IPS-18c (cell line): ENCODE results near the gene PRKAG2.

ENCODE experiments used
- H3K4me3 ChIP-seq: 2 replicates; pipeline ENCODE4 v1.7.0; 2013; ENCODE audit warnings: low read depth, mild to moderate bottlenecking, low read length, moderate library complexity; ENCODE audit not compliant: insufficient read depth
- H3K9me3 ChIP-seq: one replicate; pipeline ENCODE4 v1.6.1; 2013; ENCODE audit warnings: mild to moderate bottlenecking, low read length, moderate library complexity; ENCODE audit not compliant: control insufficient read depth, insufficient read depth

The PRKAG2 gene

DNA sequence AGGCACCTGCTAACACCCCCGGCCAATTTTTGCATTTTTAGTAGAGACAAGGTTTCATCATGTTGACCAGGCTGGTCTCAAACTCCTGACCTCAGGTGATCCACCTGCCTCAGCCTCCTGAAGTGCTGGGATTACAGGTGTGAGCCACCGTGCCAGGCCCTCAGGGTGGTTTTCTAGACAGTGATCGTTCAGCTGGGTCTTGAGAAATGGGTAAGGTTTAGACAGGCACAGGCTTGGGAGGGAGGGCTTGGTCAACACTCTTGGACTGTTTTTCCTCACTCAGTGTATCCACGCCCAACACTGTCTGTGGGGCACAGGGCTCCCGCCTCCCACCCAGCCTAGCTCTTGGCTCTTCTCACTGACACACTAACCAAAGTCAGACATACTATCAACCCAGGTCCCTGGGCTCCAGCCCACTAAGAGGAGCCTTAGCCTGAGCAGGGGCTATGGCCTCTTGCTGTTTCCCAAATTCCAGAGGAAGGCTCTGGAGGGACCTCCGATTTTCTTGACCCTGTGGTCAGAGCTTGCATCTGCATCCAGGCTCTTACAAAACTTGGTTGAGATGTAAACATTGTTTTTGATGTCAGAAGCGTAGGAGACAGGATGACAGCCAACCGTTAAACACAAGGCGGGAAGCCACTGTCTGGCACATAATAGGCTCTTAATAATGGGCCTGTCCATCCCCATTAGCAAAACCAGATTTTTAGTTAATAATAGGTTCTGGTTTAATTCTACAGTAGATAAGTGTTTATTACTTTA is 143.9 kb downstream of the PRKAG2 start:
- no peak overlapping the region for H3K4me3 ChIP-seq

DNA sequence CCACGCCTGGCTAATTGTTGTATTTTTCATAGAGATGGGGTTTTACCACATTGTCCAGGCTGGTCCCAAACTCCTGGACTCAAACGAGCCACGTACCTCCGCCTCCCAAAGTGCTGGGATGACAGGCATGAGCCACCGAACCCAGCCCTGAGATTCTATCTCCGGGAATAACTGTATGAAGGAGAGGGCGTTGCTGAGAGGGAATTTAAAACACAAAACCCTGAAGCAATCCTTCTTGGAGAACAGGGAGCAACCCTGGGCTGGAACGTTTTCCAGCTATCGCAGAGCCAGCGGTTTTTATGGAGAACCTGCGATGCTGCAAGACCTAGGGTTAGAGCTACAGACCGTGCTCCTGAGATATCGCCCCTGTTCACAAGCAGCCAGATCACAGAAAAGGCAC is 144.6 kb downstream of the PRKAG2 start:
- Histone ChIP-seq H3K9me3 (no peaks in the 10 kb centered on the region), H3K4me3 (no peak overlapping the region)

More for the DNA sequence above, 143.9 kb downstream of the PRKAG2 start:
- H3K9me3 ChIP-seq = no peaks in the 10 kb centered on the region

DNA sequence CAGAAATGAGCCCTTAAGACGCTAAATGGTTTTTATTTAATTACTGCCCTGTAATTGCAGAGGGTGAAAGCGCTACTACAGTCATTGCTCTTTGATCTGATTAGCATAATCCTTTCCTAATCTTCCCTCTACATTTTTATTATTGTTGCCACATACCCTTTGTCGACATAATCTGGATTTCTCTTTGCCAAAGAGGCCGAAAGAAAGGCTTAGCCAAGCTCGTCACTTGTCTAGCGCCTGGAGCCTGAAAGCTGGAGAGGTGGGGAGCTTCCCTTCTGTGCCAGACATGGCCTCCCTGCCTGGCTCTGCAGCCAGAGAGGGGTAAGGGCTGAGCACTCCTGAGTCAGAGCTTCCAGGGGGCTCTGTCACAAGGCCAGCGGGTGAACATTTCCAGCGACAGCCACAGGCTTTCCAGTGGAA is 145.9 kb downstream of the PRKAG2 start:
- H3K4me3 ChIP-seq = no peak overlapping the region
- H3K9me3 ChIP-seq = no peaks in the 10 kb centered on the region

DNA sequence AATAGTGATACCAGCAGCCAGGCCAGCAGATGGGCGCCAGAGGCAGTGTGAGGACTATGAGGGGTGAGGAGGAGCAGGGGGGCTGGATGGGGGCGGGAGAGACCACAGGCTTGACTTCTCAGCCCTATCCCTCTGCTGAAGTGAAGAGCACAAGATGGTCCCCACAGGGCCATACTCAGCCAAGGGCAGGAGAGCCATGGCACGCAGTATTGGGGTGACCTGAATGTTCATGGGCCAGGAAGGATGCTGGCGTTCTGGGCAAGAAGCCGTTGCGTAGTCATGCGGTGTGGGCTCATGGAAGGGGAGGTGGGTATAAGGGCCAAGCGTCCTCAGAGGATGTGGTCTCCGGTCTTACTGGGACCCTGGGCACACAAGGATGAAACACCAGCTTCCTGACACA is 146.3 kb downstream of the PRKAG2 start:
- no peak overlapping the region for H3K4me3 ChIP-seq
- H3K9me3 ChIP-seq = no peaks in the 10 kb centered on the region

DNA sequence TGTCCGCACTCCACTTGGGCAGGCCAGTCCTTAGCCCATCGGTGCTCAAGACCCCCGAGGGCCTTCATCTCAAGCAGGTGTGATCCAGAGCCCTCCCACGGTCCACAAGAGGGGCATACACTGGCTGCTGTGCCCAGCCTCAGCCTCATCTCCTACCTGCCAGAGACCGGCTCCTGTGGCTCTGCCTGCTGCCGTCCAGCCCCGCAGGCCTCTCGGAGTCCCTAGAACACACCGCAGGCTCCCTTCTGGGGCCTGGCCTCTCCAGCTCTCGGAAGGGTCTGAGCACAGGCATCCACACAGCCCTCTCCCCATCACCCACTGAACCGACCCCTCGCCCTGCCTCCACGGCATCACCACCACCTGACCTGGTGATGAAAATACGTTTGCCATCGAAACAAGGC is 147.4 kb downstream of the PRKAG2 start:
- Histone ChIP-seq H3K9me3 (no peaks in the 10 kb centered on the region), H3K4me3 (no peak overlapping the region)

DNA sequence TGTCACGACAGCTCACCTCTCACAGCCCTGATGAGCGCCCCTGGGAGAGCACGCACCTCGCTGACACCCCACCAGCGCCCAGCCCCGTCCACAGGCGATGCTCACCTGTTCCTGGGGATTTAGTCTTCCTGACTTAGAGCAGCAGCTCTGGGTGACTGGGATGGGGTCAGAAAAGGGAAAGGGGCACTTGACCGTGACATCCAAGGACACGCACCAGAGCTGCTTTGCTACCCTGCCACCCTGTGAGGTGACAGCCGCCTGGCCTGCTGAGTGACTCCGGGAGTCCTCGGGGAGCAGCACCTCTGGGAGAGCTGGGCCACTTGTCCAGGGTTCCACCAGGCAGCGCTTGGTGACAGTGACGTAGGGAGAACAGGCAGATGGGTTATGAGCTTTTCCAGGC is 148.2 kb downstream of the PRKAG2 start:
- H3K9me3 ChIP-seq = no peaks in the 10 kb centered on the region
- H3K4me3 ChIP-seq = no peak overlapping the region

DNA sequence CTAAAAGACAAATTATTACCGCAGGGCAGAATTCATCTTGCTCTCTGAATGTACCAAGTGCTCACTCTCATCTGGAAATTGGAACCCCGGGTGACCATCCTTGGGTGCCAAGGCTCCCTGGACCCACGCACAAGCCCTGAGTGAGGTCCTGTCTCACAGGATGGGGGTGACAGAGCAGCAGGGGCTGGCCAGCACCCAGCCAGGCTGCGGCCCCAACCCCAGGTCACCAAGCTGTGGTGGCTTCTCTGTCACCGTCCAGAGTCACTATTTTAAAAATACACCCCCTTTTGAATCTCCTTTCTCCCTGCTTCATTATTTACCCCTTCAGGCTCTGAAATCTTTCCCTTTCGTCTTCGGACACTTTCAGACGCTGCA is 148.6 kb downstream of the PRKAG2 start:
- no peak overlapping the region for H3K4me3 ChIP-seq
- H3K9me3 ChIP-seq = no peaks in the 10 kb centered on the region

DNA sequence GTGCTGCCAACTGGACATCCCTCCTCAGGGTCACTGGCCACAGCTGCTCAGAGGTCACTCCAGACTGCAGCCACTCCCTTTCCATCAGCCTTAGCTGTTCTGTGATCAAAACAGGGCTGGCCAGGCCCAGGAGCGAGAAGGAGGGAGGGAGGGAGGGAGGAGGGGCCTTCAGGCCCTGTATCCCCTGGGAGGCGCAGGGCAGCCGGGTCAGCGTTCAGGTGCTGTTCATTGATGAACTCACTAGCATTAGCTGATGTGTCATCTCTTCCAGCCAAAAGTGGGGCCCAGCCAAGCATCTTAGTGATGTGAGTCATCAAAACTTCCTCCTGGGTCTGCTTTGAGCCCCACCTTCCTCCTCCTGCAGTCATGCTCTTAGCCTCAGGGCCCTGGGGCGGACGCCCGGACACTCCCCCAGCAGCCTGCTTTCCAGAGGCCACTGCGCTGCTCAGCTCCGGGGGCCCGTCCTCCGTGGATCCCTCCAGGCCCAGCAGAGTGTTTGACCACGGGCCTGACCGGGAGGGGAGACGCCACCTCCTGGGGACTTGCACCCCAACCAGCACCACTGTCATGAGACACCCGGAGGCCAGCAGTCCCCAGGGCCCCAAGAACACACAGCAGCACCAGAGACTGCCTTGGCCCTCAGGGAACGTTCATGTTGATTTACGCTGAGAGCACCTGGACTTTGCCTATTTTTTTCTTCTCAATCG is 149.2 kb downstream of the PRKAG2 start:
- Histone ChIP-seq H3K9me3 (no peaks in the 10 kb centered on the region), H3K4me3 (no peak overlapping the region)

DNA sequence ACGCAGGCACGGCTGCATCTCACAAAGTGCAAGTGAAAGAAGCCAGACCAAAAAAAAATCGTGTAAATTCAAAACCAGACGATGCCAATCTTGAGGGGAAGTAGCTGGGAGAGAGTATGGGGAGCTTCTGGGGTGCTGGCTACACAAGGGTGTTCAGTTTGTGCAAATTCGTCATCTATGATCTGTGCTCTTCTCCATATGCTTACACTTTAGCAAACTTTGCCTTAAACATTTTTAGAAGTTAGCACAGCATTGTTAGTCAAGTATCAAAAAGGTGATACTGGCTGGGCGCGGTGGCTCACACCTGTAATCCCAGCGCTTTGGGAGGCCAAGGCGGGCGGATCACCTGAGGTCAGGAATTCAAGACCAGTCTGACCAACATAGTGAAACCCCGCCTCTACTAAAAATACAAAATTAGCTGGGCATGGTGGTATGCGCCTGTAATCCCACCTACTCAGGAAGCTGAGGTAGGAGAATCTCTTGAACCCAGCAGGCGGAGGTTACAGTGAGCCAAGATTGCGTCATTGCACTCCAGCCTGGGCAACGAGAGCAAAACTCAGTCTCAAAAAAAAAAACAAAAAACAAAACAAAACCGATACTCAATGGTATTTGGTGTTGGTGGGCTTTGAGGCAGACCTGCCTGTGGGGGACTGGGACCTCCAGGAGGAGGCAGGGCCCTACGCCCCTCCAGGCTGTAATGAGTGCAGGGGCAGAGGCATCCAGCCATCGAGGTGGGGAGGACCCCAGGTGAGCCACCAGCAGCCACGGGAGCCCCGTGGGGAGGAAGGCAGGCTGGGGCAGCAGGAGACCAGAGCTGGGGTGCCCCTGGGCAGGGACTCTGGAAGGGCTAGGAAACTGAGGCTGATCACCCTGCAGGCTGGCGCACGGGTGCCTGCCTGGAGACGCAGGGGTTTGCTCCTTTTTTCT is 150.0 kb downstream of the PRKAG2 start:
- Histone ChIP-seq H3K9me3 (no peaks in the 10 kb centered on the region), H3K4me3 (no peak overlapping the region)

DNA sequence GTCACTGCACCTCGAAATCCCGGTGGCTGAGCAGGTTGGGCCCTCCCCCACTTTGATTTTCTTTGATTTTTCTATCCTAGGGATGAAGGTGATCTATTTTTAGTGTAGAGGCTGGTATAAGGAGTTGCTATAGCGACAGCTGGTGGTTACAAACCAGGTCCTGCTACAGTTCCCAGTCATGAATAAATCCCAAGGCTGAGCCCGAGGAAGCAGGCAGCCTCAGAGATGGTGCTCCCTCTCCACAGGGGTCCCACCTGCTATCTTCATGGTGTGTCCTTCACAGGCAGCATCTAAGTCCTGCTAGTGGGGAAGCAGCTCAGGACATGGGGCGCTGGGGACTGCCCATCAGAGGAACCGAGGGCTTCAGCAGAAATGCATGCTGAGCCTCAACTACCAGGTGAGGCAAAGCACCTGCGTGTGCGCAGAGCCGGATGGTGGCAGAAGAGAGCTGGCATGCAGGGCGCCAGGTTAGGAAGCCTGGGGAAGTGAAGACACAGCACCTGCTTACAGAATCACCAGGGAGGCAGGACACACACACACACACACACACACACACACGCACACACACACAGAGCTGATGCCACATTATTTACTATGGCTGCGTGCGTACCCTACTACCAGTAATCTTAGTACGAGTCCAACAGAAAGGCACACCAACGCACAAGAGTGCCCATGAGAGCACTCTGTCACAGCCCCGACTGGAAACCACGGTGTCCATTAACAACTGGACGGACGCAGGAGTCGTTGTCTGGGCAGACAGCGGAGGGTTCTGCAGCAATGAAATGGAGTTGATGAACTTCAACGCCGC is 150.9 kb downstream of the PRKAG2 start:
- H3K9me3 ChIP-seq = no peaks in the 10 kb centered on the region

DNA sequence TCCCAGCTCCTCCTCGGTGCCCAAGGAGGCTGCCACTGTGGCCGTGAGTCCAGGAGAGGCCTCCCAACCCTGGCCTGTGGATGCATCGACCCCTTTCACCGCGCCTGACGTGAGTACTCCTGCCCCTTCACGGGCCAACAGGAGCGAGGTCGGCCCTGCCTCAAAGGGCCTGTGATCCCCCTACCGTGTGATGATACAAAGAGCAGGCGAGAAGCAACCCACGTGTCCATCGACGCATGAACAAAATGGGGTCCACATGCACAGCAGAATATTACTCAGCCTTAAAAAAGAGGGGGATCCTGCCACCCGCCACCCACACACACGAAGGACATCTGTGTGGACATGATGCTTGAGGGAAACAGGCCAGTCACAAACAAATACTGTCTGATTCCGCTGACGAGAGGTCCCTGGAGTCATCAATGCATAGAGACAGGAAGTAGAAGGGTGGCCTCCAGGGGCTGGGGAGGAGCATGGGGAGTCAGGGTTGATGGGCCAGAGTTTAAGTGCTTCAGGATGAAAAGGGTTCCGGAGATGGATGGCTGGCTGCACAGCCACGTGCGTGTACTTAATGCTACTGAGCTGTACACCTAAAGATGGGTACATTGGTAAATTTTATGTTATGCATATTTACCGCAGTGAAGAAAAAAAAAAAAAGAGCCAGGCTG is 151.9 kb downstream of the PRKAG2 start:
- Histone ChIP-seq H3K9me3 (no peaks in the 10 kb centered on the region), H3K4me3 (no peak overlapping the region)

More for the DNA sequence above, 150.9 kb downstream of the PRKAG2 start:
- no peak overlapping the region for H3K4me3 ChIP-seq

DNA sequence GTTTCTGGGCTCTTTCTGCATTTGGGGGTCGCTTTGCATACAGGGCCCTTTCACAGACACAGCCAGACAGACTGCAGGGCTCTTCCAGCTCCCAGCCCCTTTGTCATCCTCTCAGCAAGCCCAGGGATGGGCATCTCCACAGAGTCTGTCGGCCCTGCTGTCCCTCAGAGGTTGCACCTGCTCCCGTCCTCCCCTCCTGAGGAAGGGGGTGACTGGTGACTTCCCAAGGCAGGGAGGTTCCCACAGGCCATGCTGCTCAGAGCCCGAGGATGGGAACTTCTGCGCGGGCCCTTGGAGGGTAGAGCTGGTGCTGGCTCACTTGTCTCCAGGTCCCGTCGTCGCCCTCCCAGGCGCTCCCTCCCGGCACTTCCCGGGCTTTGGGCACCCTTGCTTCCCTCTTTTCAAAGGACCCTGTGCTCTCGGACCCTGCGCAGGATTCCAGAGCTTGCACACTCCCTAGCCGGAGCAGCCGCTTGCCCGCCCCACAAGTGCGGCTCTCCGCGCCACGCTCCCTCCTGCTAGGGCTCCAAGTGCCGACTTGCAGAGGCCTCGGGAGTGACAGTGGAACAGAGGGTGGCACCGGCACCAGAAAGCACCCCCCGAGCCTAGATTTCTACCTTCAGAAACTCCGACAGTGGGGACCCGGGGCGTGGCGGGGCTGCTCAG is 152.5 kb downstream of the PRKAG2 start:
- Histone ChIP-seq H3K4me3 (no peak overlapping the region), H3K9me3 (no peaks in the 10 kb centered on the region)

DNA sequence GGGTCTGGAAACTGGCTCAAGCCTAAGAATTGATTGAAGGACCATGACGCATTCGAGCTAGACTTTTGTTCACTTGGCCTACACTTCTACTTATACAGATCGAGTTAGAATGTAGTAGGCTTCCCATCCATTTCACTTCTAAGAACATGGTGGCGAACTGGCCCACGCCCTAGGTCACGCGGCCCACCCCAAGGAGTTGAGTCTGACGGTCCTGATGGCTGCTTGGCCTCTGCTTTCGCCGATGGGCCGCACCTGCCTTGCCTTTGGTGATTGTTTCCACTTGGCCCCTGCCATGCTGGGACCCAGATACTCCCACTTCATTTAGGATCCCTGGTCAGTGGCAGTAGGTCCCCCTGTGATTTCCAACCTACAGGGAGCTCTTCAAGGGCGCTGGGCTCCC is 153.6 kb downstream of the PRKAG2 start:
- no peaks in the 10 kb centered on the region for H3K9me3 ChIP-seq
- no peak overlapping the region for H3K4me3 ChIP-seq

DNA sequence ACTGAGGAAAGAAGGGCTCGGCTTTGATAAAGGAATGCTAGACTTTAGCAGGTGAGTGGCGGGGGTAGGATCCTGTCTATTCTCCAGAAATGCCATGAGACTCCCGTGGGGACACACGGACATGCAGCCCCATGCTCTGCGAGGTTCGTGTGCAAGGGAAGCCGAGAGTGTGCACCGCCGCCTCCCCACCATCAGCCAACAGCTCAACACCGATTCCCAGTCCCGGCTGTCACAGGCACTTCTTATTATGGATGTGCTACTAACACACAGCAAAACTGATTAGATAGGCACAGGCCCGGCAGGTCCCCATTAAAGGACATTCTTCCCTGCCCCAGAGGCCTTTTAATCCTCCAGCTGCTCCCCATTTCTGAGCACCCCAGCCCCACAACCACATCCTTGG is 154.4 kb downstream of the PRKAG2 start:
- Histone ChIP-seq H3K4me3 (no peak overlapping the region), H3K9me3 (no peaks in the 10 kb centered on the region)

DNA sequence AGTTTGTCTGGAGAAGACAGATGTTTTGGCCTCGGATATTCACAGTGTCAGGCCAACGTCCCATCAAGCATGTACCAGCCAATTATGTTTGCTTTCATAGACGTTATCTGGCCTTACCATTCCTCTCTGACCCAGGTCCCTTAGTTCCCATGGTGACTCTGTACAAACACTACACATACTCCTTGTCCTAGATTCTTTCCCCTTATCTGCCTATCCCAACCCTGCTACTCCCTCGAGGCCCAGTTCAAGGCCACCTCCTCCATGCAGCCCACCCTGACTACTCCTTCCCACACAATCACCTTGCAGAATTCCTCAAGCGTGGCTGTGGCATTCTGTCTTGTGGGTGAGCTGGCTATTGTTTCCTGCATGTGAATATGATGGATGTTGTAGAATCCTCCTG is 155.2 kb downstream of the PRKAG2 start:
- H3K4me3 ChIP-seq = no peak overlapping the region
- H3K9me3 ChIP-seq = no peaks in the 10 kb centered on the region

DNA sequence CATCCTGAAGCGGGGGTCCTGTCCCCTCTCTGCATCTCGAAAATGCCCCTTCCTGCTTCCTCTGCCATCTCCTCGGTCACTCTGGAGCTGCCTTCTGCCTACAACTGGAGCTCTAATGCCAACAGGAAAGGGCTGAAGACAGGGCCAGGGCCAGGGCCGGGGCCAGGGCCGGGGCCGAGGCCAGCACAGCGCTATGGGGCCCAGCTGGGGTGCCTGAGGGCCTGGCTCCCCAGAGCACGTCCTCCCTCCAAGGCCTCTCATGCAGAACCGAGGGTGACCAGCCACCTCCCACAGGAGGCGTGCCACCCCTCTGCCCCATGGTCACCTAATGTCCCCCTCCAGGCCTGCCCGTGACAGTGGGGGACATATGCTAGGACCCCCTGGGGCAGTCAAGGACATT is 155.7 kb downstream of the PRKAG2 start:
- no peak overlapping the region for H3K4me3 ChIP-seq
- no peaks in the 10 kb centered on the region for H3K9me3 ChIP-seq
